ENCODE data around the gene CD6. TPM values are rescaled to one million over a fixed set of nuclear protein-coding genes. Genes with fewer than 3 reads are reported as not detected.

CD6 gene
- total RNA-seq, 1 donor from 2014 or later: 0.39 TPM

- no peak overlapping the region for H3K27ac ChIP-seq (ENCODE audit: low read depth, low read length)
- TF ChIP-seq, protein P1, sequence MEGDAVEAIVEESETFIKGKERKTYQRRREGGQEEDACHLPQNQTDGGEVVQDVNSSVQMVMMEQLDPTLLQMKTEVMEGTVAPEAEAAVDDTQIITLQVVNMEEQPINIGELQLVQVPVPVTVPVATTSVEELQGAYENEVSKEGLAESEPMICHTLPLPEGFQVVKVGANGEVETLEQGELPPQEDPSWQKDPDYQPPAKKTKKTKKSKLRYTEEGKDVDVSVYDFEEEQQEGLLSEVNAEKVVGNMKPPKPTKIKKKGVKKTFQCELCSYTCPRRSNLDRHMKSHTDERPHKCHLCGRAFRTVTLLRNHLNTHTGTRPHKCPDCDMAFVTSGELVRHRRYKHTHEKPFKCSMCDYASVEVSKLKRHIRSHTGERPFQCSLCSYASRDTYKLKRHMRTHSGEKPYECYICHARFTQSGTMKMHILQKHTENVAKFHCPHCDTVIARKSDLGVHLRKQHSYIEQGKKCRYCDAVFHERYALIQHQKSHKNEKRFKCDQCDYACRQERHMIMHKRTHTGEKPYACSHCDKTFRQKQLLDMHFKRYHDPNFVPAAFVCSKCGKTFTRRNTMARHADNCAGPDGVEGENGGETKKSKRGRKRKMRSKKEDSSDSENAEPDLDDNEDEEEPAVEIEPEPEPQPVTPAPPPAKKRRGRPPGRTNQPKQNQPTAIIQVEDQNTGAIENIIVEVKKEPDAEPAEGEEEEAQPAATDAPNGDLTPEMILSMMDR (IDR thresholded peaks at IDR 0.05; ENCODE audit: insufficient read depth, low read depth, low read length): no peak
- TF ChIP-seq EZH2 (IDR thresholded peaks at IDR 0.05; ENCODE audit: insufficient read depth, low read length): no peak
- H3K4me3 Mint-ChIP-seq (ENCODE audit: unreplicated experiment): no peak overlapping the region
- no peaks in the 10 kb centered on the region for H4K20me1 ChIP-seq (ENCODE audit: insufficient read depth, low read length)
- no peak for DNase-seq (ENCODE audit: low read depth)
- H3K4me3 ChIP-seq (ENCODE audit: insufficient read depth, low read depth, low read length): no peak overlapping the region
- H3K4me2 ChIP-seq (ENCODE audit: low read length): no peak overlapping the region
- H3K36me3 ChIP-seq (ENCODE audit: insufficient read depth, low read length): no peaks in the 10 kb centered on the region
- H3K9me3 Mint-ChIP-seq (ENCODE audit: unreplicated experiment): no peaks in the 10 kb centered on the region
- FAIRE-seq: no peak
- H3K9me3 ChIP-seq (ENCODE audit: insufficient read depth, low read depth, low read length): no peaks in the 10 kb centered on the region
- no peaks in the 10 kb centered on the region for H3K79me2 ChIP-seq (ENCODE audit: insufficient read depth, low read length)
- H3K27me3 Mint-ChIP-seq (ENCODE audit: low read depth, unreplicated experiment): peaks cover 15% of the 10 kb centered on the region
- H3K27me3 ChIP-seq (ENCODE audit: insufficient read depth, low read length): peaks cover 6% of the 10 kb centered on the region
- no peak overlapping the region for H2AFZ ChIP-seq (ENCODE audit: low read depth, low read length)
- H3K36me3 Mint-ChIP-seq (ENCODE audit: low read depth, unreplicated experiment): no peaks in the 10 kb centered on the region
- H3K4me1 Mint-ChIP-seq (ENCODE audit: low read depth, unreplicated experiment): peaks cover 2% of the 10 kb centered on the region
- H3K9ac ChIP-seq (ENCODE audit: low read length): no peak overlapping the region
- no peak overlapping the region for H3K27ac Mint-ChIP-seq (ENCODE audit: unreplicated experiment)
- no peaks in the 10 kb centered on the region for H3K4me1 ChIP-seq (ENCODE audit: insufficient read depth, low read length)
Observed at GRCh38 chr11:60978546-60979380, 7.3 kb downstream of the CD6 start.

GRCh38 chr11:60981515-60981914, 10.0 kb downstream of the CD6 start:
- H4K20me1 ChIP-seq (ENCODE audit: insufficient read depth, low read length): no peaks in the 10 kb centered on the region
- no peaks in the 10 kb centered on the region for H3K36me3 ChIP-seq (ENCODE audit: insufficient read depth, low read length)
- H3K4me2 ChIP-seq (ENCODE audit: low read length): no peak overlapping the region
- FAIRE-seq (no peak), DNase-seq (ENCODE audit: low read depth) (no peak)
- peaks cover 6% of the 10 kb centered on the region for H3K4me1 Mint-ChIP-seq (ENCODE audit: low read depth, unreplicated experiment)
- no peak overlapping the region for H2AFZ ChIP-seq (ENCODE audit: low read depth, low read length)
- H3K9me3 Mint-ChIP-seq (ENCODE audit: unreplicated experiment): no peaks in the 10 kb centered on the region
- no peak overlapping the region for H3K9ac ChIP-seq (ENCODE audit: low read length)
- TF ChIP-seq, protein P1 (IDR thresholded peaks at IDR 0.05; ENCODE audit: insufficient read depth, low read depth, low read length): no peak
- no peak for TF ChIP-seq EZH2 (IDR thresholded peaks at IDR 0.05; ENCODE audit: insufficient read depth, low read length)
- H3K4me1 ChIP-seq (ENCODE audit: insufficient read depth, low read length): peaks cover 8% of the 10 kb centered on the region
- no peaks in the 10 kb centered on the region for H3K79me2 ChIP-seq (ENCODE audit: insufficient read depth, low read length)
- H3K4me3 ChIP-seq (ENCODE audit: insufficient read depth, low read depth, low read length): no peak overlapping the region
- no peaks in the 10 kb centered on the region for H3K9me3 ChIP-seq (ENCODE audit: insufficient read depth, low read depth, low read length)
- H3K27ac Mint-ChIP-seq (ENCODE audit: unreplicated experiment): no peak overlapping the region
- H3K4me3 Mint-ChIP-seq (ENCODE audit: unreplicated experiment): no peak overlapping the region
- no peak overlapping the region for H3K27ac ChIP-seq (ENCODE audit: low read depth, low read length)
- H3K27me3 Mint-ChIP-seq (ENCODE audit: low read depth, unreplicated experiment): peaks cover 11% of the 10 kb centered on the region
- H3K27me3 ChIP-seq (ENCODE audit: insufficient read depth, low read length): peaks cover 6% of the 10 kb centered on the region
- H3K36me3 Mint-ChIP-seq (ENCODE audit: low read depth, unreplicated experiment): no peaks in the 10 kb centered on the region

GRCh38 chr11:60982184-60982583, 10.7 kb downstream of the CD6 start:
- Histone ChIP-seq H2AFZ (ENCODE audit: low read depth, low read length) (no peak overlapping the region), H3K4me2 (ENCODE audit: low read length) (no peak overlapping the region), H3K36me3 (ENCODE audit: insufficient read depth, low read length) (no peaks in the 10 kb centered on the region), H3K4me3 (ENCODE audit: insufficient read depth, low read depth, low read length) (no peak overlapping the region), H3K4me1 (ENCODE audit: insufficient read depth, low read length) (peaks cover 8% of the 10 kb centered on the region), H3K9me3 (ENCODE audit: insufficient read depth, low read depth, low read length) (no peaks in the 10 kb centered on the region), H3K27ac (ENCODE audit: low read depth, low read length) (no peak overlapping the region), H3K9ac (ENCODE audit: low read length) (no peak overlapping the region), H3K79me2 (ENCODE audit: insufficient read depth, low read length) (no peaks in the 10 kb centered on the region), H4K20me1 (ENCODE audit: insufficient read depth, low read length) (no peaks in the 10 kb centered on the region), H3K27me3 (ENCODE audit: insufficient read depth, low read length) (peaks cover 4% of the 10 kb centered on the region)
- Mint-ChIP-seq H3K27me3 (ENCODE audit: low read depth, unreplicated experiment) (peaks cover 11% of the 10 kb centered on the region), H3K36me3 (ENCODE audit: low read depth, unreplicated experiment) (no peaks in the 10 kb centered on the region), H3K27ac (ENCODE audit: unreplicated experiment) (no peak overlapping the region), H3K9me3 (ENCODE audit: unreplicated experiment) (no peaks in the 10 kb centered on the region), H3K4me1 (ENCODE audit: low read depth, unreplicated experiment) (peaks cover 6% of the 10 kb centered on the region), H3K4me3 (ENCODE audit: unreplicated experiment) (no peak overlapping the region)
- DNase-seq (ENCODE audit: low read depth) (no peak), FAIRE-seq (no peak)
- TF ChIP-seq, protein P1 (IDR thresholded peaks at IDR 0.05; ENCODE audit: insufficient read depth, low read depth, low read length): no peak
- TF ChIP-seq EZH2 (IDR thresholded peaks at IDR 0.05; ENCODE audit: insufficient read depth, low read length): no peak
